DOHH2 (cell line): ENCODE results near the gene ACRV1.
A peak's percentile ranks its signal among the peaks of the same experiment; 100 is the strongest.

Source experiments
- H3F3A ChIP-seq: fragments of 200-600 bp; sonication (generic), shearing (Covaris generic); 2 replicates; pipeline ENCODE4 v1.6.0; 2016; ENCODE audit warnings: antibody characterized with exemption, mild to moderate bottlenecking; ENCODE audit not compliant: control insufficient read depth, insufficient read depth
- H3K27ac ChIP-seq: fragments of 200-600 bp; sonication (generic); 2 replicates; pipeline ENCODE4 v1.5.1; 2014; ENCODE audit warnings: low read depth, mild to moderate bottlenecking, low read length, moderate library complexity
- H3K27me3 ChIP-seq: fragments of 200-600 bp; sonication (generic); 2 replicates; pipeline ENCODE4 v1.6.1; 2014; ENCODE audit warnings: mild to moderate bottlenecking, low read length, mixed read lengths; ENCODE audit not compliant: control insufficient read depth
- H3K36me3 ChIP-seq: fragments of 200-600 bp; sonication (generic); 2 replicates; pipeline ENCODE4 v1.6.1; 2014; ENCODE audit warnings: mild to moderate bottlenecking, low read length, moderate library complexity, mixed read lengths; ENCODE audit not compliant: control insufficient read depth
- H3K4me1 ChIP-seq: fragments of 200-600 bp; sonication (generic); 2 replicates; pipeline ENCODE4 v1.6.1; 2014; ENCODE audit warnings: mild to moderate bottlenecking, low read length, mixed read lengths; ENCODE audit not compliant: control insufficient read depth
- H3K4me2 ChIP-seq: fragments of 200-600 bp; sonication (generic); 2 replicates; pipeline ENCODE4 v1.6.0; 2014; ENCODE audit warnings: mild to moderate bottlenecking, low read length, moderate library complexity
- H3K4me3 ChIP-seq: fragments of 200-600 bp; sonication (generic); 2 replicates; pipeline ENCODE4 v1.5.1; 2014; ENCODE audit warnings: mild to moderate bottlenecking, low read length, mixed read lengths
- H3K79me2 ChIP-seq: fragments of 200-600 bp; sonication (generic); 2 replicates; pipeline ENCODE4 v1.6.1; 2014; ENCODE audit warnings: mild to moderate bottlenecking, low read length, mixed read lengths; ENCODE audit not compliant: control insufficient read depth
- H3K9me2 ChIP-seq: fragments of 200-600 bp; sonication (generic); replicated peaks from 2 replicates; pipeline ENCODE4 v1.6.1; 2014; ENCODE audit warnings: mild to moderate bottlenecking, low read length, mixed read lengths; ENCODE audit not compliant: control insufficient read depth
- H3K9me3 ChIP-seq: fragments of 200-600 bp; sonication (generic); 2 replicates; pipeline ENCODE4 v1.6.1; 2014; ENCODE audit warnings: antibody characterized with exemption, low read length, mixed read lengths; ENCODE audit not compliant: control insufficient read depth, insufficient read depth
- H4K20me1 ChIP-seq: fragments of 200-600 bp; sonication (generic); 2 replicates; pipeline ENCODE4 v1.6.0; 2014; ENCODE audit warnings: low read depth, mild to moderate bottlenecking, antibody characterized with exemption, low read length, moderate library complexity; ENCODE audit not compliant: control insufficient read depth, insufficient read depth
- CTCF ChIP-seq: fragments of 200-600 bp; sonication (generic); IDR thresholded peaks from one replicate; pipeline ENCODE4 v1.5.1; 2014; ENCODE audit warnings: antibody characterized with exemption, mild to moderate bottlenecking, low read depth, low read length; ENCODE audit not compliant: poor library complexity, severe bottlenecking
- EZH2phosphoT487 ChIP-seq: fragments of 200-600 bp; sonication (generic); IDR thresholded peaks from 2 replicates; pipeline ENCODE4 v1.6.1; 2017; ENCODE audit warnings: borderline replicate concordance, mild to moderate bottlenecking, antibody characterized with exemption, low read length, moderate library complexity, mixed read lengths

The ACRV1 gene

GRCh38 chr11:125625630-125626287 lies 54.9 kb downstream of the ACRV1 start:
- Histone ChIP-seq H3F3A (peaks cover 17% of the 10 kb centered on the region), H3K27ac (peak overlapping the region; percentile 82), H3K79me2 (peaks cover 60% of the 10 kb centered on the region), H3K4me2 (peak overlapping the region; percentile 91), H3K9me3 (no peaks in the 10 kb centered on the region), H3K4me3 (peak overlapping the region; percentile 81), H3K36me3 (peaks cover 61% of the 10 kb centered on the region), H3K9me2 (no peaks in the 10 kb centered on the region), H4K20me1 (peaks cover 9% of the 10 kb centered on the region; the same call in 1 of the 2 replicates), H3K27me3 (no peaks in the 10 kb centered on the region), H3K4me1 (peaks cover 31% of the 10 kb centered on the region)
- TF ChIP-seq EZH2phosphoT487, result no peak
- TF ChIP-seq CTCF, result no peak

GRCh38 chr11:125625225-125625629 lies 55.4 kb downstream of the ACRV1 start:
- H3K27ac ChIP-seq, result peak overlapping the region; percentile 82
- H3K4me2 ChIP-seq, result peak overlapping the region; percentile 91
- H3K36me3 ChIP-seq, result peaks cover 62% of the 10 kb centered on the region
- H3F3A ChIP-seq, result peaks cover 17% of the 10 kb centered on the region
- TF ChIP-seq CTCF (no peak), EZH2phosphoT487 (no peak)
- H3K4me1 ChIP-seq, result peaks cover 31% of the 10 kb centered on the region
- H3K9me2 ChIP-seq, result no peaks in the 10 kb centered on the region
- no peaks in the 10 kb centered on the region for H3K27me3 ChIP-seq
- H3K9me3 ChIP-seq, result no peaks in the 10 kb centered on the region
- H3K4me3 ChIP-seq, result peak overlapping the region; percentile 81
- H4K20me1 ChIP-seq, result peaks cover 9% of the 10 kb centered on the region; the same call in 1 of the 2 replicates
- H3K79me2 ChIP-seq, result peaks cover 55% of the 10 kb centered on the region

GRCh38 chr11:125624756-125625213 lies 55.9 kb downstream of the ACRV1 start, which contains the start of gene CHEK1:
CHEK1 (plus strand) TSS chr11:125625163; CDS start chr11:125626769, 1,606 bp downstream.
- H3K9me2 ChIP-seq, result no peaks in the 10 kb centered on the region

More at GRCh38 chr11:125624756-125625213, 55.9 kb downstream of the ACRV1 start, which contains the start of gene CHEK1:
- H3K4me1 ChIP-seq, result peaks cover 31% of the 10 kb centered on the region
- H3K79me2 ChIP-seq, result peaks cover 51% of the 10 kb centered on the region
- peak within 1 kb of the TSS; percentile 81 for H3K4me3 ChIP-seq
- H3K9me3 ChIP-seq, result no peaks in the 10 kb centered on the region
- peaks cover 9% of the 10 kb centered on the region; the same call in 1 of the 2 replicates for H4K20me1 ChIP-seq
- TF ChIP-seq EZH2phosphoT487 (no peak), CTCF (no peak)
- peak within 1 kb of the TSS; percentile 82 for H3K27ac ChIP-seq
- peaks cover 62% of the 10 kb centered on the region for H3K36me3 ChIP-seq
- H3K4me2 ChIP-seq, result peak within 1 kb of the TSS; percentile 91
- H3F3A ChIP-seq, result peaks cover 17% of the 10 kb centered on the region
- H3K27me3 ChIP-seq, result no peaks in the 10 kb centered on the region
